ENCODE measurements around the gene EGLN3.
"Not testable (repeated sequence)": the region's sequence is repeated elsewhere in the genome, so short reads cannot be mapped to it uniquely, and the experiment has no call there.

The EGLN3 gene

DNA sequence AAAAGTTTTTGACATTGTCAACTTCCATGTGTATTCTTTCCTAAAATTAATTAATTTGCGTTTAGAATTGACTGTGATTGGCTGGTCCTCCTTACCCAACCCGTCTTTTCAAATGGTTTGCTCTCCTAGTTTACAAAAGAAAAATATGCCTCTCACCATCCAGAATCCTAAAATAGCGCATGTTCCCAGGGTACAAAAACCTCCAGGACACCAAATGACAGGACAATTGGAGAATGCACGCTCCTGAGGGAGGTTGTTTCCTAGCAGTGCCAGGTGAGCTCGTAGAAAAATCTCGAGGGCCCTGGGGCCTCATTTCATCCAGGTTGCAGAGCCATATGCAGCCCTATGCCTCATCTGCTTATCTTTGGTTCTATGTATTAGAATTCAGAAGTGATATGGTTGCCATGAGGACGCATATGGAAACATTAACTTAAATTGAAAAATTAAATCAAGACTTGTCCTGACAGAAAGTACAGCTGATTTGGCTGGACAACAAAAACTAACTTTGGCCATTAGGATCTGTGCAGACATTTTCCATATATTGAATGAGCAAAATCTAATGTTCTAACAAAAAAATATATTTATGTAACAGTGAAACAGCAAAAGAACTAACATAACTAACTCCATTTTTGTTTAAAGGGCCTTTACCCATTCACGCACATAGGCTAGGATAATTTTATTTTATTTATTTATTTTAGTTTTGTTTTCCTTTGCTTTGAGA lies 28.2 kb upstream of the EGLN3 start:
- H3K27ac ChIP-seq: no peak overlapping the region
- DNase-seq (ENCODE audit: low spot score): no peak
- POLR2A ChIA-PET (ENCODE audit: low non-redundant PET): no interaction called here
- CTCF ChIA-PET: no interaction called here
- TF ChIP-seq, protein P1, sequence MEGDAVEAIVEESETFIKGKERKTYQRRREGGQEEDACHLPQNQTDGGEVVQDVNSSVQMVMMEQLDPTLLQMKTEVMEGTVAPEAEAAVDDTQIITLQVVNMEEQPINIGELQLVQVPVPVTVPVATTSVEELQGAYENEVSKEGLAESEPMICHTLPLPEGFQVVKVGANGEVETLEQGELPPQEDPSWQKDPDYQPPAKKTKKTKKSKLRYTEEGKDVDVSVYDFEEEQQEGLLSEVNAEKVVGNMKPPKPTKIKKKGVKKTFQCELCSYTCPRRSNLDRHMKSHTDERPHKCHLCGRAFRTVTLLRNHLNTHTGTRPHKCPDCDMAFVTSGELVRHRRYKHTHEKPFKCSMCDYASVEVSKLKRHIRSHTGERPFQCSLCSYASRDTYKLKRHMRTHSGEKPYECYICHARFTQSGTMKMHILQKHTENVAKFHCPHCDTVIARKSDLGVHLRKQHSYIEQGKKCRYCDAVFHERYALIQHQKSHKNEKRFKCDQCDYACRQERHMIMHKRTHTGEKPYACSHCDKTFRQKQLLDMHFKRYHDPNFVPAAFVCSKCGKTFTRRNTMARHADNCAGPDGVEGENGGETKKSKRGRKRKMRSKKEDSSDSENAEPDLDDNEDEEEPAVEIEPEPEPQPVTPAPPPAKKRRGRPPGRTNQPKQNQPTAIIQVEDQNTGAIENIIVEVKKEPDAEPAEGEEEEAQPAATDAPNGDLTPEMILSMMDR (conservative IDR thresholded peaks at IDR 0.05; ENCODE audit: low read depth): no peak

DNA sequence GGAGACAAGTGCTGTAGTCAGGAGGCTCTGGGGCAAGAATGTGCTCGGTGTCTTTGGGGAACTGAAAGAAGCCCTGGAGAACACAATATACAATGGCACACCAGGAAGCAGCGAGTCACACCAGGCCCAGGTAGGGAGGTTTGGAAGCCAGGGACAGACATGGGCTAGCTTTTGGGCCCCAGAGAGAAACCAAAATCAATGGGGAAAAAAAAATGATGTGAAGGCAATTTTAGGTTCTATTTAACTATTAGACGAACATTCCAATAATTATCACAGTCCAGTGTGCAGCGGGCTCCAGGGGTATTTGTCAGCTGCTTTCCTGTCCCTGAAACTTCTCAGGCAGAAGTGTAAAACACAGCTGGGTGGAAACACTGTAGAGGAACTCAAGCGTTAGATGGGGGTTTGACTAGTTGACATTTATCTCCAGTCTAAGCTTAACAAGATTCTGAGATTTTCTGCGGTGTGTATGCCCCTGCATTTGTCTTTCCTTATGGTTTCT lies 21.8 kb upstream of the EGLN3 start:
- no peak for DNase-seq (ENCODE audit: low spot score)
- no peak overlapping the region for H3K27ac ChIP-seq
- ChIA-PET CTCF (interaction anchor here (0.6 to 0.7 kb wide), 2 partner anchors 50 to 1479 kb away, joined by 3 to 4 read pairs; no protein-coding TSS in a partner anchor), POLR2A (ENCODE audit: low non-redundant PET) (no interaction called here)
- TF ChIP-seq, protein P1 (conservative IDR thresholded peaks at IDR 0.05; ENCODE audit: low read depth): no peak

DNA sequence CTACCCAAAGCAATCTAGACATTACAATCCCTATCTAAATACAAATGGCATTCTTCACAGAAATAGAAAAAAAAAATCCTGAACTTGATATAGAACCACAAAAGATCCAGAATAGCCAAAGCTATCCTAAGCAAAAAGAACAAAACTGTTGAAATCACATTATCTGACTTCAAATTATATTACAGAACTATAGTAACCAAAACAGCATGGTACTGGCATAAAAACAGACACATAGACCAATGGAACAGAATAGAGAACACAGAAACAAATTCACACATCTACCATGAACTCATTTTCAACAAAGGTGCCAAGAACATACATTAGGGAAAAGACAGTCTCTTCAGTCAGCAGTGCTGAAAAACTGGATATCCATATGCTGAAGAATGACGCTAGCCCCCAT lies 19.0 kb upstream of the EGLN3 start:
- H3K27ac ChIP-seq; POLR2A ChIA-PET (ENCODE audit: low non-redundant PET); DNase-seq (ENCODE audit: low spot score); CTCF ChIA-PET: not testable (repeated sequence)

DNA sequence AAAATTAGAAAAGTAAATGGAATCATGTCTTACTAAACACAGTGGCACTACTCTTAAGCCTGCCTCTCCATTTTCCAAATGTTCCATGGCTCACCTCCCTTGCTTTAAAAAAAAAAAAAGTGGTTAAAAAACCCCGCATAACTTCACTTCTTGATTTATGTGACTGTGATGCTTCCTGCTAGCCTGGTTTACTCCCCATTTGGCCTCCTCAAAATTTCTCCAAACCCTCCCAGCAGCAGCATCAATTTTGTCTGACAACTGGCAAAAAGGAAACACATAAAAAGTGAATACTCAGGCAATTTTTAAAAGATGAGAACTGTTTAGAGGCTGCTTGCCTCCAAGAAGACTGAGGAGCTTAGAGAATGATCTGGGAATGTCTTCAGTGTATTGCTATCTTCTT lies 17.8 kb upstream of the EGLN3 start:
- no peak overlapping the region for H3K27ac ChIP-seq
- CTCF ChIA-PET: interaction anchor here (1.9 kb wide), 1 partner anchor 130 kb away, joined by 4 read pairs; no protein-coding TSS in a partner anchor
- POLR2A ChIA-PET (ENCODE audit: low non-redundant PET): no interaction called here
- TF ChIP-seq, protein P1 (conservative IDR thresholded peaks at IDR 0.05; ENCODE audit: low read depth): no peak
- DNase-seq (ENCODE audit: low spot score): no peak

DNA sequence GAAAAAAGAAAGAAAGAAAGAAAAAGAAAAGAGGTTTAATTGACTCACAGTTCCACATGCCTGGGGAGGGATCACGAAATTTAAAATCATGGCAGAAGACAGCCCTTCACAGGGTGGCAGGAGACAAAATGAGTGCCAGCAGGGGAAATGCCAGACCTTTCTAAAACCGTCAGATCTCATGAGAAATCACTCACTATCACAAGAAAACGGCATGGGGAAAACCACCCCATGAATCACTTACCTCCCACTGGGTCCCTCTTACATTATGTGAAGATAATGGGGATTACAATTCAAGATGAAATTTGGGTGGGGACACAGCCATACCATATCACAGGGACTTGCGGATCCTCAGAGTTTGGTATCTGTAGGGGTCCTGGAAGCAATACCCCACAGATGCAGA lies 16.3 kb upstream of the EGLN3 start:
- no peak overlapping the region for H3K27ac ChIP-seq
- TF ChIP-seq, protein P1 (conservative IDR thresholded peaks at IDR 0.05; ENCODE audit: low read depth): no peak
- ChIA-PET CTCF (interaction anchor here (0.6 kb wide), 1 partner anchor 30 kb away, joined by 3 read pairs; no protein-coding TSS in a partner anchor), POLR2A (ENCODE audit: low non-redundant PET) (no interaction called here)
- no peak for DNase-seq (ENCODE audit: low spot score)

DNA sequence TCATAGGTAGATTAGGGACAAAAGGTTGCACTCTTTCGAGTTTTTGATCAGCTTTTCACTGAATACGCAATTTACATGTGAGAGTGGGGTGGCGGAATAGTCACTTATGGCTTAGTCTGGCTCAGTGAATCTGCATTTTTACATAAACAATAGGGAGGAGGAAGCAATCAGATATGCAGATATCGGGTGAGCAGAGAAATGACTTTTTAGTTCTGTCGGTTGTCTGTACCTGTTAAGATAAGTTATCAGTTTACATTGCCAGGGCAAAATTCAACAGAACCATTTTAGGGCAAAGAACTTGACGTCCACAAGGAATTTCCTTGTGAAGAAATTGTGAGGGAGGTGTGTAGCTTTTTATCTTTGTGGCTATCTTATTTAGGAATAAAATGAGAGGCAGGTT lies 15.4 kb upstream of the EGLN3 start:
- H3K27ac ChIP-seq: no peak overlapping the region
- no peak for DNase-seq (ENCODE audit: low spot score)
- CTCF ChIA-PET: interaction anchor here (0.7 kb wide), 1 partner anchor 47 kb away, joined by 4 read pairs; no protein-coding TSS in a partner anchor
- POLR2A ChIA-PET (ENCODE audit: low non-redundant PET): no interaction called here
- TF ChIP-seq, protein P1 (conservative IDR thresholded peaks at IDR 0.05; ENCODE audit: low read depth): no peak

Data from RWPE1 (cell line).